WERI-Rb-1 (cell line): ENCODE results near the gene HBS1L.

ENCODE experiments used
- DNase-seq: peaks from one replicate; pipeline ENCODE4 v3.0.0-alpha.2; 2020
- H3K27ac ChIP-seq: fragments of 250-450 bp; sonication (Bioruptor Pico); 2 replicates; pipeline ENCODE4 v1.5.1; 2020; ENCODE audit warnings: mild to moderate bottlenecking, moderate library complexity
- H3K27me3 ChIP-seq: fragments of 250-450 bp; sonication (Bioruptor Pico); 2 replicates; pipeline ENCODE4 v1.5.1; 2021; ENCODE audit warnings: mild to moderate bottlenecking, low read depth, moderate library complexity; ENCODE audit not compliant: insufficient read depth, severe bottlenecking
- H3K36me3 ChIP-seq: fragments of 250-450 bp; sonication (Bioruptor Pico); 2 replicates; pipeline ENCODE4 v1.5.1; 2020; ENCODE audit warnings: mild to moderate bottlenecking, moderate library complexity
- H3K4me3 ChIP-seq: 2 replicates; pipeline ENCODE4 v1.5.1; 2011; ENCODE audit warnings: low read depth, mild to moderate bottlenecking, control low read depth, low read length
- H3K9me3 ChIP-seq: fragments of 250-450 bp; sonication (Bioruptor Pico); 2 replicates; pipeline ENCODE4 v1.5.1; 2021; ENCODE audit warnings: mild to moderate bottlenecking, moderate library complexity; ENCODE audit not compliant: severe bottlenecking
- CTCF ChIP-seq: IDR thresholded peaks from 2 replicates; pipeline ENCODE4 v1.5.1; 2011; ENCODE audit warnings: low read depth, mild to moderate bottlenecking, control low read depth, inconsistent platforms, low read length

Gene HBS1L

GRCh38 chr6:134918418-134918961 lies 136.1 kb downstream of the HBS1L start:
- Histone ChIP-seq H3K27me3 (no peaks in the 10 kb centered on the region), H3K36me3 (no peaks in the 10 kb centered on the region), H3K27ac (no peak overlapping the region), H3K4me3 (no peak overlapping the region), H3K9me3 (no peaks in the 10 kb centered on the region)
- DNase-seq = no peak
- no peak for TF ChIP-seq CTCF

- no peak for DNase-seq
- H3K36me3 ChIP-seq = no peaks in the 10 kb centered on the region
- no peak overlapping the region for H3K27ac ChIP-seq
- no peaks in the 10 kb centered on the region for H3K9me3 ChIP-seq
- H3K4me3 ChIP-seq = no peak overlapping the region
- no peaks in the 10 kb centered on the region for H3K27me3 ChIP-seq
- TF ChIP-seq CTCF = no peak
Measured at GRCh38 chr6:134911547-134911946, 143.1 kb downstream of the HBS1L start.

GRCh38 chr6:134910593-134910935 lies 144.1 kb downstream of the HBS1L start:
- H3K36me3 ChIP-seq = no peaks in the 10 kb centered on the region
- no peak overlapping the region for H3K27ac ChIP-seq
- no peaks in the 10 kb centered on the region for H3K9me3 ChIP-seq
- no peak for DNase-seq
- H3K4me3 ChIP-seq = no peak overlapping the region
- H3K27me3 ChIP-seq = no peaks in the 10 kb centered on the region
- no peak for TF ChIP-seq CTCF
